GM23338 (cell line): ENCODE measurements around the gene TMC1. TPM values are rescaled to one million over a fixed set of nuclear protein-coding genes. Genes with fewer than 3 reads are reported as not detected.

Experiments
- ATAC-seq: fragments of 200-7000 bp; cut with Tn5 transposase; 3 replicates; pipeline ENCODE4 v1.9.1; 2020
- DNase-seq: peaks from one replicate; pipeline ENCODE4 v3.0.0-alpha.2; 2015; ENCODE audit warnings: low spot score
- H2AFZ ChIP-seq: fragments of 200-600 bp; sonication (generic); 2 replicates; pipeline ENCODE4 v1.8.0; 2016; ENCODE audit warnings: antibody characterized with exemption, mild to moderate bottlenecking, moderate library complexity
- H3F3A ChIP-seq: fragments of 200-600 bp; sonication (generic); replicated peaks from 2 replicates; pipeline ENCODE4 v1.8.0; 2017; ENCODE audit warnings: antibody characterized with exemption, mixed run types, low read depth
- H3K27ac ChIP-seq: fragments of 200-600 bp; sonication (generic); 2 replicates; pipeline ENCODE4 v1.6.1; 2016; ENCODE audit warnings: low read depth
- H3K27me3 ChIP-seq: fragments of 200-600 bp; sonication (generic); 2 replicates; pipeline ENCODE4 v1.8.0; 2016; ENCODE audit warnings: mild to moderate bottlenecking, mixed run types, moderate library complexity; ENCODE audit not compliant: insufficient read depth
- H3K36me3 ChIP-seq: fragments of 200-600 bp; sonication (generic); 2 replicates; pipeline ENCODE4 v1.8.0; 2016; ENCODE audit warnings: mild to moderate bottlenecking; ENCODE audit not compliant: insufficient read depth
- H3K4me1 ChIP-seq: fragments of 200-600 bp; sonication (generic); 2 replicates; pipeline ENCODE4 v1.8.0; 2016; ENCODE audit warnings: mild to moderate bottlenecking, moderate library complexity; ENCODE audit not compliant: insufficient read depth
- H3K4me2 ChIP-seq: fragments of 200-600 bp; sonication (generic); 2 replicates; pipeline ENCODE4 v1.7.1; 2017; ENCODE audit warnings: mixed run types
- H3K4me3 ChIP-seq: fragments of 200-600 bp; sonication (generic); 2 replicates; pipeline ENCODE4 v1.6.1; 2016; ENCODE audit warnings: mixed run types
- H3K79me2 ChIP-seq: fragments of 200-600 bp; sonication (generic); replicated peaks from 2 replicates; pipeline ENCODE4 v1.8.0; 2017; ENCODE audit warnings: mild to moderate bottlenecking; ENCODE audit not compliant: insufficient read depth
- H3K9me2 ChIP-seq: fragments of 200-600 bp; sonication (generic); 2 replicates; pipeline ENCODE4 v1.8.0; 2017; ENCODE audit not compliant: insufficient read depth
- H4K20me1 ChIP-seq: fragments of 200-600 bp; sonication (generic); replicated peaks from 2 replicates; pipeline ENCODE4 v1.8.0; 2017; ENCODE audit warnings: mild to moderate bottlenecking; ENCODE audit not compliant: insufficient read depth
- H3K27ac Mint-ChIP-seq: 2 replicates; pipeline ENCODE4 v1.8.0; 2020; ENCODE audit warnings: inconsistent platforms, mild to moderate bottlenecking, moderate library complexity, mixed read lengths
- H3K27me3 Mint-ChIP-seq: 3 replicates; pipeline ENCODE4 v1.8.0; 2022; ENCODE audit warnings: low read depth, mild to moderate bottlenecking, moderate library complexity, mixed read lengths, inconsistent platforms; ENCODE audit not compliant: insufficient read depth, poor library complexity
- H3K36me3 Mint-ChIP-seq: 3 replicates; pipeline ENCODE4 v1.8.0; 2021; ENCODE audit warnings: low read depth, mild to moderate bottlenecking, inconsistent platforms, moderate library complexity, mixed read lengths
- H3K4me1 Mint-ChIP-seq: 3 replicates; pipeline ENCODE4 v1.8.0; 2020; ENCODE audit warnings: mild to moderate bottlenecking, inconsistent platforms, mixed read lengths
- H3K4me3 Mint-ChIP-seq: 3 replicates; pipeline ENCODE4 v1.8.0; 2021; ENCODE audit warnings: moderate library complexity, mild to moderate bottlenecking, inconsistent platforms, mixed read lengths
- H3K9me3 Mint-ChIP-seq: 3 replicates; pipeline ENCODE4 v1.8.0; 2020; ENCODE audit warnings: moderate library complexity, mild to moderate bottlenecking, inconsistent platforms, mixed read lengths
- CREB1 ChIP-seq: fragments of 250-450 bp; sonication (Bioruptor Pico); IDR thresholded peaks from 2 replicates; pipeline ENCODE4 v1.5.0; 2020; ENCODE audit warnings: low read depth, mild to moderate bottlenecking, moderate library complexity
- CTCF ChIP-seq, 2 experiments: fragments of 200-600 bp in 1 of 2; sonication (generic) in 1 of 2; conservative IDR thresholded peaks; 2 replicates each; pipeline versions ENCODE4 v1.5.1 to v1.6.1; 2016 to 2017; ENCODE audit warnings: antibody characterized with exemption in 2 of 2, low read depth in 2 of 2, mild to moderate bottlenecking in 2 of 2, moderate library complexity in 1 of 2
- EZH2 ChIP-seq: fragments of 200-600 bp; sonication (generic); IDR thresholded peaks from one replicate; pipeline ENCODE4 v1.8.0; 2017; ENCODE audit warnings: antibody characterized with exemption, mild to moderate bottlenecking, low read depth; ENCODE audit not compliant: unreplicated experiment
- EZH2phosphoT487 ChIP-seq: fragments of 200-600 bp; sonication (generic); IDR thresholded peaks from one replicate; pipeline ENCODE4 v1.8.1; 2018; ENCODE audit warnings: antibody characterized with exemption; ENCODE audit not compliant: unreplicated experiment
- NANOG ChIP-seq: IDR thresholded peaks from 2 replicates; pipeline ENCODE4 v1.6.1; 2016; ENCODE audit warnings: antibody characterized with exemption, borderline replicate concordance
- ZNF114 ChIP-seq: fragments of 250-450 bp; sonication (Bioruptor Pico); IDR thresholded peaks from 2 replicates; pipeline ENCODE4 v1.5.0; 2020; ENCODE audit warnings: mild to moderate bottlenecking, moderate library complexity
- ZNF331 ChIP-seq: fragments of 250-450 bp; sonication (Bioruptor Pico); IDR thresholded peaks from 2 replicates; pipeline ENCODE4 v1.5.0; 2020; ENCODE audit warnings: low read depth, mild to moderate bottlenecking, moderate library complexity
- polyA plus RNA-seq: library from polyadenylated mRNA; unstranded; fragments of >200 nt; fragmentation: Nextera tagmentation; extraction: Ambion mirVana; gene quantifications from 2 replicates; pipeline ENCODE4 v1.2.1, GENCODE V29; 2016
- total RNA-seq: library from RNA; depleted of rRNA; stranded (reverse); fragments of >200 nt; shearing (Covaris generic); gene quantifications from 2 replicates; pipeline ENCODE4 v1.2.3, GENCODE V29; 2014
- TF ChIP-seq, protein P1 (sequence below): IDR thresholded peaks from 2 replicates; pipeline ENCODE4 v1.6.1; 2016; ENCODE audit warnings: antibody characterized with exemption
- TF ChIP-seq, protein P2 (sequence below): IDR thresholded peaks from one replicate; pipeline ENCODE4 v1.6.1; 2018; ENCODE audit warnings: antibody characterized with exemption; ENCODE audit not compliant: unreplicated experiment

The TMC1 gene
- total and polyA plus RNA-seq, 2 experiments from 2014 or later = 0.61 to 1.2 TPM

GRCh38 chr9:72537011-72537545, 15.7 kb downstream of the TMC1 start (continued):
- TF ChIP-seq CTCF (conservative IDR thresholded peaks at IDR 0.05; ENCODE audit: low read depth in 2 of 2) (no peak), ZNF114 (no peak), CREB1 (CRISPR knock-in tag) (no peak), EZH2phosphoT487 (no peak), NANOG (no peak), ZNF331 (CRISPR knock-in tag) (no peak)
- TF ChIP-seq, protein P1, sequence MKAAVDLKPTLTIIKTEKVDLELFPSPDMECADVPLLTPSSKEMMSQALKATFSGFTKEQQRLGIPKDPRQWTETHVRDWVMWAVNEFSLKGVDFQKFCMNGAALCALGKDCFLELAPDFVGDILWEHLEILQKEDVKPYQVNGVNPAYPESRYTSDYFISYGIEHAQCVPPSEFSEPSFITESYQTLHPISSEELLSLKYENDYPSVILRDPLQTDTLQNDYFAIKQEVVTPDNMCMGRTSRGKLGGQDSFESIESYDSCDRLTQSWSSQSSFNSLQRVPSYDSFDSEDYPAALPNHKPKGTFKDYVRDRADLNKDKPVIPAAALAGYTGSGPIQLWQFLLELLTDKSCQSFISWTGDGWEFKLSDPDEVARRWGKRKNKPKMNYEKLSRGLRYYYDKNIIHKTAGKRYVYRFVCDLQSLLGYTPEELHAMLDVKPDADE = no peak

GRCh38 chr9:72537671-72538070, 16.3 kb downstream of the TMC1 start:
- H3K4me3 Mint-ChIP-seq = no peak overlapping the region
- ATAC-seq (no peak), DNase-seq (no peak)
- H3K36me3 ChIP-seq = no peaks in the 10 kb centered on the region
- peaks cover 27% of the 10 kb centered on the region for H3K9me3 Mint-ChIP-seq
- peaks cover 4% of the 10 kb centered on the region for H3K27me3 Mint-ChIP-seq
- peaks cover 4% of the 10 kb centered on the region; the same call in 2 of the 3 replicates for H3K4me1 Mint-ChIP-seq
- H3K27me3 ChIP-seq = no peaks in the 10 kb centered on the region
- H3K79me2 ChIP-seq = no peaks in the 10 kb centered on the region
- no peaks in the 10 kb centered on the region for H4K20me1 ChIP-seq
- no peaks in the 10 kb centered on the region for H3F3A ChIP-seq
- H3K4me3 ChIP-seq = no peak overlapping the region
- H3K4me1 ChIP-seq = no peaks in the 10 kb centered on the region
- peaks cover 4% of the 10 kb centered on the region; the same call in 1 of the 2 replicates for H3K9me2 ChIP-seq
- no peak for TF ChIP-seq CREB1 (CRISPR knock-in tag)
- no peak for TF ChIP-seq EZH2
- TF ChIP-seq, protein P2, sequence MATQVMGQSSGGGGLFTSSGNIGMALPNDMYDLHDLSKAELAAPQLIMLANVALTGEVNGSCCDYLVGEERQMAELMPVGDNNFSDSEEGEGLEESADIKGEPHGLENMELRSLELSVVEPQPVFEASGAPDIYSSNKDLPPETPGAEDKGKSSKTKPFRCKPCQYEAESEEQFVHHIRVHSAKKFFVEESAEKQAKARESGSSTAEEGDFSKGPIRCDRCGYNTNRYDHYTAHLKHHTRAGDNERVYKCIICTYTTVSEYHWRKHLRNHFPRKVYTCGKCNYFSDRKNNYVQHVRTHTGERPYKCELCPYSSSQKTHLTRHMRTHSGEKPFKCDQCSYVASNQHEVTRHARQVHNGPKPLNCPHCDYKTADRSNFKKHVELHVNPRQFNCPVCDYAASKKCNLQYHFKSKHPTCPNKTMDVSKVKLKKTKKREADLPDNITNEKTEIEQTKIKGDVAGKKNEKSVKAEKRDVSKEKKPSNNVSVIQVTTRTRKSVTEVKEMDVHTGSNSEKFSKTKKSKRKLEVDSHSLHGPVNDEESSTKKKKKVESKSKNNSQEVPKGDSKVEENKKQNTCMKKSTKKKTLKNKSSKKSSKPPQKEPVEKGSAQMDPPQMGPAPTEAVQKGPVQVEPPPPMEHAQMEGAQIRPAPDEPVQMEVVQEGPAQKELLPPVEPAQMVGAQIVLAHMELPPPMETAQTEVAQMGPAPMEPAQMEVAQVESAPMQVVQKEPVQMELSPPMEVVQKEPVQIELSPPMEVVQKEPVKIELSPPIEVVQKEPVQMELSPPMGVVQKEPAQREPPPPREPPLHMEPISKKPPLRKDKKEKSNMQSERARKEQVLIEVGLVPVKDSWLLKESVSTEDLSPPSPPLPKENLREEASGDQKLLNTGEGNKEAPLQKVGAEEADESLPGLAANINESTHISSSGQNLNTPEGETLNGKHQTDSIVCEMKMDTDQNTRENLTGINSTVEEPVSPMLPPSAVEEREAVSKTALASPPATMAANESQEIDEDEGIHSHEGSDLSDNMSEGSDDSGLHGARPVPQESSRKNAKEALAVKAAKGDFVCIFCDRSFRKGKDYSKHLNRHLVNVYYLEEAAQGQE = no peak
- H3K4me2 ChIP-seq = no peak overlapping the region
- no peak overlapping the region for H3K27ac Mint-ChIP-seq
- peaks cover 15% of the 10 kb centered on the region for H3K36me3 Mint-ChIP-seq
- H3K27ac ChIP-seq = no peak overlapping the region
- no peak overlapping the region for H2AFZ ChIP-seq
